ENCODE measurements around the gene GPX3.
A peak's percentile ranks its signal among the peaks of the same experiment; 100 is the strongest.

Gene GPX3

GRCh38 chr5:151002681-151003502 is 17.5 kb upstream of the GPX3 start:
- Histone ChIP-seq H3K4me1 (ENCODE audit: control insufficient read depth, insufficient read depth, low read length) (peaks cover 63% of the 10 kb centered on the region), H3K4me3 (ENCODE audit: low read length) (no peak overlapping the region), H3K9me3 (ENCODE audit: control insufficient read depth, low read length) (no peaks in the 10 kb centered on the region), H3K9ac (ENCODE audit: low read length) (peak overlapping the region; percentile 30), H3K36me3 (ENCODE audit: control insufficient read depth, insufficient read depth, low read length, severe bottlenecking) (no peaks in the 10 kb centered on the region), H3K27me3 (replicated peaks; ENCODE audit: control insufficient read depth, insufficient read depth, low read length) (no peaks in the 10 kb centered on the region)
- DNase-seq (ENCODE audit: low read depth) = no peak

GRCh38 chr5:151003503-151003860 is 16.9 kb upstream of the GPX3 start:
- Histone ChIP-seq H3K4me1 (ENCODE audit: control insufficient read depth, insufficient read depth, low read length) (peaks cover 68% of the 10 kb centered on the region), H3K27me3 (replicated peaks; ENCODE audit: control insufficient read depth, insufficient read depth, low read length) (no peaks in the 10 kb centered on the region), H3K36me3 (ENCODE audit: control insufficient read depth, insufficient read depth, low read length, severe bottlenecking) (no peaks in the 10 kb centered on the region), H3K9ac (ENCODE audit: low read length) (no peak overlapping the region), H3K9me3 (ENCODE audit: control insufficient read depth, low read length) (no peaks in the 10 kb centered on the region), H3K4me3 (ENCODE audit: low read length) (no peak overlapping the region)
- no peak for DNase-seq (ENCODE audit: low read depth)

- no peaks in the 10 kb centered on the region for H3K36me3 ChIP-seq (ENCODE audit: control insufficient read depth, insufficient read depth, low read length, severe bottlenecking)
- no peak overlapping the region for H3K4me3 ChIP-seq (ENCODE audit: low read length)
- peak overlapping the region; percentile 80 for H3K9ac ChIP-seq (ENCODE audit: low read length)
- DNase-seq (ENCODE audit: low read depth) = no peak
- peaks cover 64% of the 10 kb centered on the region for H3K4me1 ChIP-seq (ENCODE audit: control insufficient read depth, insufficient read depth, low read length)
- H3K9me3 ChIP-seq (ENCODE audit: control insufficient read depth, low read length) = no peaks in the 10 kb centered on the region
- no peaks in the 10 kb centered on the region for H3K27me3 ChIP-seq (replicated peaks; ENCODE audit: control insufficient read depth, insufficient read depth, low read length)
Observed at GRCh38 chr5:151004499-151004898, 15.9 kb upstream of the GPX3 start.

- Histone ChIP-seq H3K9me3 (ENCODE audit: control insufficient read depth, low read length) (no peaks in the 10 kb centered on the region), H3K4me3 (ENCODE audit: low read length) (peak overlapping the region; percentile 46), H3K27me3 (replicated peaks; ENCODE audit: control insufficient read depth, insufficient read depth, low read length) (no peaks in the 10 kb centered on the region), H3K9ac (ENCODE audit: low read length) (peak overlapping the region; percentile 80), H3K4me1 (ENCODE audit: control insufficient read depth, insufficient read depth, low read length) (peaks cover 56% of the 10 kb centered on the region), H3K36me3 (ENCODE audit: control insufficient read depth, insufficient read depth, low read length, severe bottlenecking) (no peaks in the 10 kb centered on the region)
- peak; percentile 24 for DNase-seq (ENCODE audit: low read depth)
Observed at GRCh38 chr5:151005187-151005949, 15.0 kb upstream of the GPX3 start.

GRCh38 chr5:151005950-151006576 is 14.3 kb upstream of the GPX3 start:
- Histone ChIP-seq H3K4me3 (ENCODE audit: low read length) (peak overlapping the region; percentile 47), H3K27me3 (replicated peaks; ENCODE audit: control insufficient read depth, insufficient read depth, low read length) (no peaks in the 10 kb centered on the region)

GRCh38 chr5:151006704-151007334 is 13.6 kb upstream of the GPX3 start:
- H3K9ac ChIP-seq (ENCODE audit: low read length) = peak overlapping the region; percentile 80
- no peaks in the 10 kb centered on the region for H3K9me3 ChIP-seq (ENCODE audit: control insufficient read depth, low read length)
- H3K4me1 ChIP-seq (ENCODE audit: control insufficient read depth, insufficient read depth, low read length) = peaks cover 55% of the 10 kb centered on the region
- no peaks in the 10 kb centered on the region for H3K27me3 ChIP-seq (replicated peaks; ENCODE audit: control insufficient read depth, insufficient read depth, low read length)
- H3K4me3 ChIP-seq (ENCODE audit: low read length) = peak overlapping the region; percentile 47
- H3K36me3 ChIP-seq (ENCODE audit: control insufficient read depth, insufficient read depth, low read length, severe bottlenecking) = no peaks in the 10 kb centered on the region
- DNase-seq (ENCODE audit: low read depth) = no peak

More at GRCh38 chr5:151005950-151006576, 14.3 kb upstream of the GPX3 start:
- DNase-seq (ENCODE audit: low read depth) = peak; percentile 60
- no peaks in the 10 kb centered on the region for H3K9me3 ChIP-seq (ENCODE audit: control insufficient read depth, low read length)
- peaks cover 55% of the 10 kb centered on the region for H3K4me1 ChIP-seq (ENCODE audit: control insufficient read depth, insufficient read depth, low read length)
- H3K9ac ChIP-seq (ENCODE audit: low read length) = peak overlapping the region; percentile 80
- H3K36me3 ChIP-seq (ENCODE audit: control insufficient read depth, insufficient read depth, low read length, severe bottlenecking) = no peaks in the 10 kb centered on the region

- no peaks in the 10 kb centered on the region for H3K9me3 ChIP-seq (ENCODE audit: control insufficient read depth, low read length)
- no peaks in the 10 kb centered on the region for H3K36me3 ChIP-seq (ENCODE audit: control insufficient read depth, insufficient read depth, low read length, severe bottlenecking)
- H3K27me3 ChIP-seq (replicated peaks; ENCODE audit: control insufficient read depth, insufficient read depth, low read length) = no peaks in the 10 kb centered on the region
- peak overlapping the region; percentile 32 for H3K9ac ChIP-seq (ENCODE audit: low read length)
- DNase-seq (ENCODE audit: low read depth) = no peak
- peaks cover 52% of the 10 kb centered on the region for H3K4me1 ChIP-seq (ENCODE audit: control insufficient read depth, insufficient read depth, low read length)
- H3K4me3 ChIP-seq (ENCODE audit: low read length) = no peak overlapping the region
Observed at GRCh38 chr5:151007430-151008209, 12.8 kb upstream of the GPX3 start.

- Histone ChIP-seq H3K36me3 (ENCODE audit: control insufficient read depth, insufficient read depth, low read length, severe bottlenecking) (no peaks in the 10 kb centered on the region), H3K9ac (ENCODE audit: low read length) (peak overlapping the region; percentile 32)
Observed at GRCh38 chr5:151008210-151008491, 12.2 kb upstream of the GPX3 start.

GRCh38 chr5:151008906-151009305 is 11.5 kb upstream of the GPX3 start:
- Histone ChIP-seq H3K4me1 (ENCODE audit: control insufficient read depth, insufficient read depth, low read length) (peaks cover 40% of the 10 kb centered on the region), H3K27me3 (replicated peaks; ENCODE audit: control insufficient read depth, insufficient read depth, low read length) (no peaks in the 10 kb centered on the region)

More at GRCh38 chr5:151008210-151008491, 12.2 kb upstream of the GPX3 start:
- DNase-seq (ENCODE audit: low read depth) = no peak
- Histone ChIP-seq H3K4me1 (ENCODE audit: control insufficient read depth, insufficient read depth, low read length) (peaks cover 47% of the 10 kb centered on the region), H3K4me3 (ENCODE audit: low read length) (no peak overlapping the region), H3K27me3 (replicated peaks; ENCODE audit: control insufficient read depth, insufficient read depth, low read length) (no peaks in the 10 kb centered on the region), H3K9me3 (ENCODE audit: control insufficient read depth, low read length) (no peaks in the 10 kb centered on the region)

GRCh38 chr5:151012862-151013261 is 7.5 kb upstream of the GPX3 start:
- Histone ChIP-seq H3K4me1 (ENCODE audit: control insufficient read depth, insufficient read depth, low read length) (peaks cover 37% of the 10 kb centered on the region), H3K9me3 (ENCODE audit: control insufficient read depth, low read length) (no peaks in the 10 kb centered on the region), H3K27me3 (replicated peaks; ENCODE audit: control insufficient read depth, insufficient read depth, low read length) (no peaks in the 10 kb centered on the region), H3K9ac (ENCODE audit: low read length) (no peak overlapping the region), H3K4me3 (ENCODE audit: low read length) (no peak overlapping the region), H3K36me3 (ENCODE audit: control insufficient read depth, insufficient read depth, low read length, severe bottlenecking) (no peaks in the 10 kb centered on the region)
- no peak for DNase-seq (ENCODE audit: low read depth)

More at GRCh38 chr5:151008906-151009305, 11.5 kb upstream of the GPX3 start:
- Histone ChIP-seq H3K9ac (ENCODE audit: low read length) (no peak overlapping the region), H3K4me3 (ENCODE audit: low read length) (no peak overlapping the region), H3K9me3 (ENCODE audit: control insufficient read depth, low read length) (no peaks in the 10 kb centered on the region), H3K36me3 (ENCODE audit: control insufficient read depth, insufficient read depth, low read length, severe bottlenecking) (no peaks in the 10 kb centered on the region)
- DNase-seq (ENCODE audit: low read depth) = no peak
